ENCODE measurements around the gene SLC1A3. TPM values are rescaled to one million over a fixed set of nuclear protein-coding genes. Genes with fewer than 3 reads are reported as not detected.

Gene SLC1A3
- total and polyA plus RNA-seq, 2 donors (not counting 1 experiment from before 2014, with no cell fraction given): 0.37 TPM; not detected in 1

DNA sequence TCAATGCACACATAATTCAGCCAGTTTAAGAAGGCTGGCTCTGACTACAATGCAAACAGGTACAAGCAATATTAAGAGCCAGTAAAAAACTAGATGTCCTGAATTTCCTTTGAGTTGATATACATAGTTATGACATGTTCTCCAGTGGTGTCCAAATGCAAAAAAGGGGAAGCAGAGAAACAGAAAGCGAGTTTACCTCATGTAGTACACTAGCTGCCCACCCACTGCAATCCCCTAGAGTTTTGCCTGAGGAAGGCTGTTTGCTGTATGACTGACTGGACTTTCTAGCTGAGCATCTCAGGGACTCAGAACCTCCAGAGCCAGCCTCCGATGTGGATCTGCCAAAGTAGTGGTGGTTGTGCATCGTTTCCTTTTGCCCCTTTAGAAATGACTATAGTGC, 44.8 kb upstream of the SLC1A3 start:
- no peak for DNase-seq
- H3K4me1 ChIP-seq (ENCODE audit: control insufficient read depth in 2 of 2, insufficient read depth in 2 of 2, low read length in 2 of 2): no peaks in the 10 kb centered on the region
- H3K27me3 ChIP-seq (replicated peaks in 1 of 4; ENCODE audit: control extremely low read depth in 1 of 4, control insufficient read depth in 3 of 4, insufficient read depth in 4 of 4, low read length in 3 of 4): no peaks in the 10 kb centered on the region
- no peaks in the 10 kb centered on the region for H3K27me3 Mint-ChIP-seq
- intact Hi-C loops (cut with micrococcal nuclease): no loop called here
- no peaks in the 10 kb centered on the region for H3K79me2 ChIP-seq (ENCODE audit: control insufficient read depth, insufficient read depth, low read length)
- POLR2A ChIA-PET: no interaction called here
- H3K4me1 Mint-ChIP-seq: no peaks in the 10 kb centered on the region
- H3K9me3 Mint-ChIP-seq (ENCODE audit: insufficient read depth): no peaks in the 10 kb centered on the region
- no peaks in the 10 kb centered on the region for H4K20me1 ChIP-seq (ENCODE audit: control insufficient read depth, insufficient read depth, low read length, poor library complexity, severe bottlenecking)
- CTCF ChIA-PET: no interaction called here
- no peak overlapping the region for H3K4me3 ChIP-seq (ENCODE audit: control extremely low read depth in 1 of 5, extremely low read depth in 1 of 5, insufficient read depth in 1 of 5, low read depth in 2 of 5, low read length in 4 of 5)
- no peak for TF ChIP-seq EZH2 (IDR thresholded peaks at IDR 0.05; ENCODE audit: borderline replicate concordance, insufficient read depth, low read depth, low read length, poor library complexity, severe bottlenecking)
- TF ChIP-seq, protein P1, sequence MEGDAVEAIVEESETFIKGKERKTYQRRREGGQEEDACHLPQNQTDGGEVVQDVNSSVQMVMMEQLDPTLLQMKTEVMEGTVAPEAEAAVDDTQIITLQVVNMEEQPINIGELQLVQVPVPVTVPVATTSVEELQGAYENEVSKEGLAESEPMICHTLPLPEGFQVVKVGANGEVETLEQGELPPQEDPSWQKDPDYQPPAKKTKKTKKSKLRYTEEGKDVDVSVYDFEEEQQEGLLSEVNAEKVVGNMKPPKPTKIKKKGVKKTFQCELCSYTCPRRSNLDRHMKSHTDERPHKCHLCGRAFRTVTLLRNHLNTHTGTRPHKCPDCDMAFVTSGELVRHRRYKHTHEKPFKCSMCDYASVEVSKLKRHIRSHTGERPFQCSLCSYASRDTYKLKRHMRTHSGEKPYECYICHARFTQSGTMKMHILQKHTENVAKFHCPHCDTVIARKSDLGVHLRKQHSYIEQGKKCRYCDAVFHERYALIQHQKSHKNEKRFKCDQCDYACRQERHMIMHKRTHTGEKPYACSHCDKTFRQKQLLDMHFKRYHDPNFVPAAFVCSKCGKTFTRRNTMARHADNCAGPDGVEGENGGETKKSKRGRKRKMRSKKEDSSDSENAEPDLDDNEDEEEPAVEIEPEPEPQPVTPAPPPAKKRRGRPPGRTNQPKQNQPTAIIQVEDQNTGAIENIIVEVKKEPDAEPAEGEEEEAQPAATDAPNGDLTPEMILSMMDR (IDR thresholded peaks at IDR 0.05): no peak
- H3K27ac Mint-ChIP-seq: no peak overlapping the region
- no peaks in the 10 kb centered on the region for H3K36me3 ChIP-seq (replicated peaks in 1 of 2; ENCODE audit: control extremely low read depth in 1 of 2, control insufficient read depth in 1 of 2, extremely low read depth in 1 of 2, insufficient read depth in 2 of 2, low read length in 1 of 2)
- no peak overlapping the region for H3K4me2 ChIP-seq (replicated peaks; ENCODE audit: low read depth, low read length, poor library complexity, severe bottlenecking)
- no peak overlapping the region for H3K27ac ChIP-seq (ENCODE audit: low read length in 2 of 2)
- ATAC-seq (ENCODE audit: low read depth): no peak
- H3K4me3 Mint-ChIP-seq: no peak overlapping the region
- no peak overlapping the region for H2AFZ ChIP-seq (ENCODE audit: insufficient read depth, low read depth, low read length, poor library complexity, severe bottlenecking)
- H3K9ac ChIP-seq (ENCODE audit: low read length): no peak overlapping the region
- WGBS (ENCODE audit: insufficient coverage): 72% methylated on average over 2 of the region's 3 CpGs
- H3K9me3 ChIP-seq (ENCODE audit: control extremely low read depth in 1 of 3, control insufficient read depth in 2 of 3, insufficient read depth in 1 of 3, low read length in 2 of 3): no peaks in the 10 kb centered on the region

- Mint-ChIP-seq H3K4me1 (no peaks in the 10 kb centered on the region), H3K27me3 (no peaks in the 10 kb centered on the region), H3K4me3 (no peak overlapping the region), H3K27ac (no peak overlapping the region), H3K9me3 (ENCODE audit: insufficient read depth) (no peaks in the 10 kb centered on the region)
- Histone ChIP-seq H3K27me3 (replicated peaks in 1 of 4; ENCODE audit: control extremely low read depth in 1 of 4, control insufficient read depth in 3 of 4, insufficient read depth in 4 of 4, low read length in 3 of 4) (no peaks in the 10 kb centered on the region), H3K27ac (ENCODE audit: low read length in 2 of 2) (no peak overlapping the region), H3K4me3 (ENCODE audit: control extremely low read depth in 1 of 5, extremely low read depth in 1 of 5, insufficient read depth in 1 of 5, low read depth in 2 of 5, low read length in 4 of 5) (no peak overlapping the region), H3K36me3 (replicated peaks in 1 of 2; ENCODE audit: control extremely low read depth in 1 of 2, control insufficient read depth in 1 of 2, extremely low read depth in 1 of 2, insufficient read depth in 2 of 2, low read length in 1 of 2) (no peaks in the 10 kb centered on the region), H3K9ac (ENCODE audit: low read length) (no peak overlapping the region), H3K79me2 (ENCODE audit: control insufficient read depth, insufficient read depth, low read length) (no peaks in the 10 kb centered on the region), H3K4me2 (replicated peaks; ENCODE audit: low read depth, low read length, poor library complexity, severe bottlenecking) (no peak overlapping the region), H2AFZ (ENCODE audit: insufficient read depth, low read depth, low read length, poor library complexity, severe bottlenecking) (no peak overlapping the region), H3K4me1 (ENCODE audit: control insufficient read depth in 2 of 2, insufficient read depth in 2 of 2, low read length in 2 of 2) (no peaks in the 10 kb centered on the region), H3K9me3 (ENCODE audit: control extremely low read depth in 1 of 3, control insufficient read depth in 2 of 3, insufficient read depth in 1 of 3, low read length in 2 of 3) (no peaks in the 10 kb centered on the region), H4K20me1 (ENCODE audit: control insufficient read depth, insufficient read depth, low read length, poor library complexity, severe bottlenecking) (no peaks in the 10 kb centered on the region)
- ChIA-PET POLR2A (no interaction called here), CTCF (interaction anchor here (0.6 kb wide), 1 partner anchor 21 kb away, joined by 3 read pairs; no protein-coding TSS in a partner anchor)
- DNase-seq (no peak), ATAC-seq (ENCODE audit: low read depth) (no peak)
- WGBS (ENCODE audit: insufficient coverage): no CpG with 5 or more reads among the region's 5 CpGs
- TF ChIP-seq, protein P1 (IDR thresholded peaks at IDR 0.05): no peak
- TF ChIP-seq EZH2 (IDR thresholded peaks at IDR 0.05; ENCODE audit: borderline replicate concordance, insufficient read depth, low read depth, low read length, poor library complexity, severe bottlenecking): no peak
- intact Hi-C loops (cut with micrococcal nuclease): no loop called here
These were observed 36.9 kb upstream of the SLC1A3 start for GRCh38 chr5:36569491-36569890.

All from B cell (primary cell).